GM10266 (cell line): ENCODE data around the gene UBE2E3.

Experiments used
- DNase-seq: peaks from one replicate; pipeline ENCODE4 v3.0.0; 2012; ENCODE audit errors: extremely low spot score
- TF ChIP-seq, protein P1 (sequence below): IDR thresholded peaks from 2 replicates; pipeline ENCODE4 v1.5.1; 2012; ENCODE audit warnings: mild to moderate bottlenecking, low read depth; ENCODE audit not compliant: control insufficient read depth, insufficient read depth; ENCODE audit errors: missing control alignments

UBE2E3 gene

DNA sequence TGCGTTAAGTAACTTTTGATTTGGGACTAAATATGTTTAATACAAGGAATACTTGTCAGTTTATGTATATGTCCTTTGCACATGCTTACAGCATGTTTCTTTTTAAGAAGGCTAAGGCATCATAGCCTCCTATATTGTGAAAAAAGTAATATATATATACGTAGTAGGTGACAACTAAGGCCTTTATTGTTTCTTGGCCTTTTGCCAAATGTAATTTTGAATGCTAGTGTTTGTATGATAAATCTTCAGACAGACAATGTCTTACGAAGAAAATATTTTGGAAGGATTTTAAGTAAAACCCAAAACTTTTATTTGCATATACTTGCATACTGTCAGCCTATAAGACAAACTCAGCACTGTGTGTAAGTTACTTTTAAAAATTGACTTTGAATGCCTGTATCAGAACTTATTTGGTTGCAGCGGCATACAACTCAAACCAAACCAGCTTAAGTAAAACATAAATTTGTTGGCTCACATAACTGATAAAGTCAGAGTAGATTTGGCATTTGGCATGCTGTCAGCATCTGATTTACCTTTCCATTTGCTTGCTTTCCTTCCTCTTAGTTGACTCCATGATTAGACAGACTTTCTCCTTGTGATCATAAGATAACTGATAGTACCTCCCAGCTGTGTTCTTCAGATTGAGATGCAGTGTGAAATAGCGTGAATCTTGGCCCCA is 24.4 kb downstream of the UBE2E3 start:
- TF ChIP-seq, protein P1, sequence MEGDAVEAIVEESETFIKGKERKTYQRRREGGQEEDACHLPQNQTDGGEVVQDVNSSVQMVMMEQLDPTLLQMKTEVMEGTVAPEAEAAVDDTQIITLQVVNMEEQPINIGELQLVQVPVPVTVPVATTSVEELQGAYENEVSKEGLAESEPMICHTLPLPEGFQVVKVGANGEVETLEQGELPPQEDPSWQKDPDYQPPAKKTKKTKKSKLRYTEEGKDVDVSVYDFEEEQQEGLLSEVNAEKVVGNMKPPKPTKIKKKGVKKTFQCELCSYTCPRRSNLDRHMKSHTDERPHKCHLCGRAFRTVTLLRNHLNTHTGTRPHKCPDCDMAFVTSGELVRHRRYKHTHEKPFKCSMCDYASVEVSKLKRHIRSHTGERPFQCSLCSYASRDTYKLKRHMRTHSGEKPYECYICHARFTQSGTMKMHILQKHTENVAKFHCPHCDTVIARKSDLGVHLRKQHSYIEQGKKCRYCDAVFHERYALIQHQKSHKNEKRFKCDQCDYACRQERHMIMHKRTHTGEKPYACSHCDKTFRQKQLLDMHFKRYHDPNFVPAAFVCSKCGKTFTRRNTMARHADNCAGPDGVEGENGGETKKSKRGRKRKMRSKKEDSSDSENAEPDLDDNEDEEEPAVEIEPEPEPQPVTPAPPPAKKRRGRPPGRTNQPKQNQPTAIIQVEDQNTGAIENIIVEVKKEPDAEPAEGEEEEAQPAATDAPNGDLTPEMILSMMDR: no peak
- no peak for DNase-seq

DNA sequence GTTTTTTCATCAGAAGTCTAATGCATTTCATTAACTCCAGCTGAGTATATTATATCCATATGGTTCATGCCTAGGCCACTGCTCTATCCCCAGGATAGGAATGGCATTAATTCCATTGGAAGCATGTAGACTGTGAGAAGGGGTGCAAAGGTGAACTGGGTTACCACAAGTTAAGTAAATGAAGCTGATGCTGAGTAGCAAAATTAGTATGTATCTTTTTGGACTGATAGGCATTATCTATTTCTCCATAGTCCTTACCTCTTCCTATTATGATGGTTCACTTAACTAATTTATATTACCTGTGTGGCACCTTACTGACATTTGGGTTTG is 24.9 kb downstream of the UBE2E3 start:
- DNase-seq: no peak
- TF ChIP-seq, protein P1: no peak

DNA sequence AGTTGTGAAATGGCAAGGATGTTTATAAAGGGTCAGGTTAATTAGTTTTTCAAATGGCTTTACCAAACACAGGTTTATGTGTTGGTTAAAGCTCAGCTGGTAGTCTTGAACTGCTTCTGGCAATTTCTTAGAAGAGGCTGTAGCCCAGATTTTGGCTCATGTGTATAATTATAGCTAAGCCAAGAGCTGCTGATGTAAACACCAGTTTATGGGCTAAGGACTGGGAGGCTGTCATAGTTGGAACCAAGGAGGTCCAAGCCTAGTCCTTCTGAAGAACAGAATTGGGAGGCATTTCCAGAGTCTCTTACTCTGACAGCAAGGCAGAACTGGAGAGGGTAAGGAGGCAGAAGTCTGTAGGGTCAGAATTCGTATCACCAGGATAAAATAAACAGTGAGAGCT is 25.4 kb downstream of the UBE2E3 start:
- no peak for DNase-seq
- TF ChIP-seq, protein P1: no peak

DNA sequence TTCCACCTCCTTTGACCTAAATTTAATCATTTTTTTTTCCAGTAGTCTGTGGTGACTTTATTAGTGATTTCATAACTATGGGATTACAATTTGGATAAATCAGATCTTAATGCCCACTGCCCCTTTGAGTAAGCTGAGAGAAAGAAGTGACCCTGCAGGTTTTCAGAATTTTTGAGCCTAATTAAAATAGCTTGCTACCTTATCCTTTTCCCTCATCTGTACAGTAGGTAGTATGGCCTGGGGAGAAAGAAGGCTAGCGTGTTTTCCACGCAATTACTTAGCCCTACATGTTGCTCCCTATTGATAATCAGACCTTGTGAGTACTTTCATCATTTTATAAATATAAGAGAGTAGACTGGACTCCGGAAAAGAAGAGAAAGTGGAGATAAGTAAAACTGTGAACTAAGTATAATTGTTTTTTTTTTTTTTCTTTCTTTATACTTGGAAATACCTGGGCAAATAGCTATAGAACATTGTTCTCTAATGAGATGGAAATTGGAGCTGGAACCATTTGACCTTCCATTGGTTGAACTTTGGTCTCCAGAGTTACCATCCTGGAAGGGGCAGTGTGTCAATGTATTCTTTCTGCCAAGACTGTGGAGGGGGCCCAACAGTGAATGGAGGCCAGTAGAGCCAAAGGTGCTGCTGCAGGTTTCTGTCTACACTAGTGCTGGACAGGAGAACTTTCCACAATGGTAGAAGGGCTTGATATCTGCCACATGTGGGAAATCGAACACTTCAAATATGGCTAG is 26.9 kb downstream of the UBE2E3 start:
- TF ChIP-seq, protein P1: no peak
- no peak for DNase-seq

DNA sequence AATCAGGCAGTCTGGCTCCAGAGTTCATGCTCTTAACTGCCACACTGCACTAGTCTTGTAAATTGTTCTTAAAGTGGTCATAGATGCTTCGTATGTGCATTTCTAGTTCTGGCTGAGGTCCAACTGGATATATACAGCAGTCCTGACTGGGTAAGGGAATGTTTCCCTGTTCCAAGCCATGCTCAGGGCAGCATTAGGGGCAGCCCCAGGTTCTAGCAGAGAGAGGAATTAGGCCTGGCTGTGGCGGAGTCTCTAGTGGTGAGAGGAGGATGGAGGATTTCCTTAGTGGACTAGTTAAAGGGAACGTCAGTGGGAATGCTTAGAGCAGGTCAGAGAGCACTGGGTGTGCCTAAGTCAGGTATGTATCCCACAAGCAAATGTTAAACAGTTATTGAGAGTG is 28.0 kb downstream of the UBE2E3 start:
- TF ChIP-seq, protein P1: no peak
- DNase-seq: no peak

DNA sequence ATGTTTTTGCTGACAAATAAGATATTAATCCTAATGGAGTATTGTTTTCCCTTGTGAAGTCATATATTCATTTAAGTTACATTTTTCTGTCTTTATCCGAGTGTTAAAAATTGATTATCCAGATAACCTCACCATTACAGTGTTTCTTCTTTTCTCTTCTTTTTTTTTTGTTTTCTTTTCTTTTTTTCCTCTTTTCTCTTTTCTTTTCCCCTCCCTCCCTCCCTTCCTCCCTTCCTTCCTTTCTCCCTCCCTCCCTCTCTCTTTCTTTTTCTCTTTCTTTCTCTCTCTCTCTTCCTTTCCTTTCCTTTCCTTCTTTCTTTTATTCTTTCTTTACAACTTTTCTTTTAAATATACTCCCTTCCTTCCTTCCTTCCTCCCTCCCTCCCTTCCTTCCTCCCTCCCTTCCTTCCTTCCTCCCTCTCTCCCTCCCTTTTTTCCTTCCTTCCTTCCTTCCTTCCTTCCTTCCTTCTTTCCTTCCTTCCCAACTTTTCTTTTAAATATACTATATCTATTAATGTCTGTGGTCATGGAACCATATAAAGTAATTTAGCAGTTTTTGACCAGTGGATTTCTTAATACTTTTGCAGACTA is 40.9 kb downstream of the UBE2E3 start:
- no peak for DNase-seq

More for the DNA sequence above, 40.9 kb downstream of the UBE2E3 start:
- TF ChIP-seq, protein P1: no peak
